ENCODE data around the gene NFIB. TPM values are rescaled to one million over a fixed set of nuclear protein-coding genes. Genes with fewer than 3 reads are reported as not detected.

The NFIB gene
- polyA plus RNA-seq, 3 donors = not detected

DNA sequence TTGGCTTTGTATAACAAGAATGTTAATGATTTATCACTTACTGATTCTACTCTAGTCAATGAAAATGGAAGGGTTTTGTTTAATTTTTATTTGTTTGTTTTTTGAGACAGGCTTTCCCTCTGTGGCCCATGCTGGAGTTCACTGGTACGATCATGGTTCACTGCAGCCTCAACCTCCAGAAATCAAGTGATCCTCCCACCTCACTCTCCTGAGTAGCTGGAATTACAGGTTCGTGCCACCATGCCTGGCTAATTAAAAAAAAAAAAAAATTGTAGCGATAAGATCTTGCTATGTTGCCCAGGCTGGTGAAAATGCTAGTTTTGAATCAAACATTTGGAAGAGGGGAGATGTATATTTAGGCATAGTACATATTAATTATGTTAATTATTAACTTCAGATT is 209.4 kb downstream of the NFIB start:
- intact Hi-C loops (cut with micrococcal nuclease) = no loop called here
- Histone ChIP-seq H2AFZ (ENCODE audit: insufficient read depth, low read depth, low read length, poor library complexity, severe bottlenecking) (no peak overlapping the region), H3K27ac (ENCODE audit: low read depth in 1 of 2, low read length in 2 of 2) (no peak overlapping the region), H4K20me1 (ENCODE audit: insufficient read depth, low read length) (no peaks in the 10 kb centered on the region), H3K36me3 (replicated peaks in 1 of 2; ENCODE audit: control insufficient read depth in 1 of 2, insufficient read depth in 2 of 2, low read length in 2 of 2) (no peaks in the 10 kb centered on the region), H3K4me2 (replicated peaks; ENCODE audit: extremely low read depth, low read length, poor library complexity, severe bottlenecking) (no peak overlapping the region), H3K4me3 (replicated peaks in 1 of 3; ENCODE audit: low read depth in 2 of 3, low read length in 3 of 3) (no peak overlapping the region), H3K9ac (ENCODE audit: insufficient read depth, low read length, poor library complexity, severe bottlenecking) (no peak overlapping the region), H3K27me3 (ENCODE audit: control insufficient read depth in 2 of 2, insufficient read depth in 2 of 2, low read length in 2 of 2) (no peaks in the 10 kb centered on the region), H3K4me1 (ENCODE audit: control insufficient read depth in 1 of 2, insufficient read depth in 2 of 2, low read length in 2 of 2) (no peaks in the 10 kb centered on the region), H3K9me3 (replicated peaks in 1 of 2; ENCODE audit: control insufficient read depth in 1 of 2, insufficient read depth in 1 of 2, low read length in 2 of 2) (no peaks in the 10 kb centered on the region), H3K79me2 (ENCODE audit: insufficient read depth, low read length) (no peaks in the 10 kb centered on the region)
- no peak for TF ChIP-seq CTCF (IDR thresholded peaks at IDR 0.05)
- no peaks in the 10 kb centered on the region for H3K4me1 Mint-ChIP-seq
- H3K36me3 Mint-ChIP-seq = no peaks in the 10 kb centered on the region
- peaks cover 0 to 5% (median 0%) of the 10 kb centered on the region in 7 donors for H3K9me3 Mint-ChIP-seq
- no peak overlapping the region for H3K27ac Mint-ChIP-seq
- no peak for DNase-seq
- no peaks in the 10 kb centered on the region for H3K27me3 Mint-ChIP-seq (ENCODE audit: low read depth in 3 of 3)
- H3K4me3 Mint-ChIP-seq = no peak overlapping the region
- WGBS (ENCODE audit: insufficient coverage) = no CpG with 5 or more reads among the region's 3 CpGs

GRCh38 chr9:14103115-14103514 is 210.8 kb downstream of the NFIB start:
- H3K27ac ChIP-seq (ENCODE audit: low read depth in 1 of 2, low read length in 2 of 2) = no peak overlapping the region
- no peaks in the 10 kb centered on the region for H3K27me3 ChIP-seq (ENCODE audit: control insufficient read depth in 2 of 2, insufficient read depth in 2 of 2, low read length in 2 of 2)
- Mint-ChIP-seq H3K9me3 (peaks cover 0 to 5% (median 0%) of the 10 kb centered on the region in 7 donors), H3K27me3 (ENCODE audit: low read depth in 3 of 3) (no peaks in the 10 kb centered on the region), H3K4me1 (no peaks in the 10 kb centered on the region), H3K4me3 (no peak overlapping the region), H3K36me3 (no peaks in the 10 kb centered on the region), H3K27ac (no peak overlapping the region)
- no peaks in the 10 kb centered on the region for H3K4me1 ChIP-seq (ENCODE audit: control insufficient read depth in 1 of 2, insufficient read depth in 2 of 2, low read length in 2 of 2)
- intact Hi-C loops (cut with micrococcal nuclease) = no loop called here
- no peaks in the 10 kb centered on the region for H4K20me1 ChIP-seq (ENCODE audit: insufficient read depth, low read length)
- no CpG with 5 or more reads among the region's 3 CpGs for WGBS (ENCODE audit: insufficient coverage)
- TF ChIP-seq CTCF (IDR thresholded peaks at IDR 0.05) = no peak
- no peaks in the 10 kb centered on the region for H3K79me2 ChIP-seq (ENCODE audit: insufficient read depth, low read length)
- no peak for DNase-seq
- H2AFZ ChIP-seq (ENCODE audit: insufficient read depth, low read depth, low read length, poor library complexity, severe bottlenecking) = no peak overlapping the region
- no peak overlapping the region for H3K4me3 ChIP-seq (replicated peaks in 1 of 3; ENCODE audit: low read depth in 2 of 3, low read length in 3 of 3)
- no peaks in the 10 kb centered on the region for H3K36me3 ChIP-seq (replicated peaks in 1 of 2; ENCODE audit: control insufficient read depth in 1 of 2, insufficient read depth in 2 of 2, low read length in 2 of 2)
- no peaks in the 10 kb centered on the region for H3K9me3 ChIP-seq (replicated peaks in 1 of 2; ENCODE audit: control insufficient read depth in 1 of 2, insufficient read depth in 1 of 2, low read length in 2 of 2)
- no peak overlapping the region for H3K9ac ChIP-seq (ENCODE audit: insufficient read depth, low read length, poor library complexity, severe bottlenecking)
- no peak overlapping the region for H3K4me2 ChIP-seq (replicated peaks; ENCODE audit: extremely low read depth, low read length, poor library complexity, severe bottlenecking)

All from CD14-positive monocyte (primary cell).